Sigmoid colon (tissue), 7 donors: ENCODE measurements around the gene UFM1. TPM values are rescaled to one million over a fixed set of nuclear protein-coding genes. Genes with fewer than 3 reads are reported as not detected.

ENCODE experiments used
- DNase-seq: peaks from one replicate; pipeline ENCODE4 v3.0.0-alpha.2; 2019
- H3K27ac ChIP-seq, 4 donors: fragments of 200-600 bp; sonication (generic); one replicate each; pipeline ENCODE4 v1.5.1; 2016 to 2019; ENCODE audit warnings: mild to moderate bottlenecking in 1 of 4
- H3K27me3 ChIP-seq, 3 donors: fragments of 200-600 bp; sonication (generic); one replicate each; pipeline ENCODE4 v1.5.1; 2019; ENCODE audit warnings: mild to moderate bottlenecking in 1 of 3
- H3K36me3 ChIP-seq, 4 donors: fragments of 200-600 bp; sonication (generic); one replicate each; pipeline ENCODE4 v1.5.1; 2016 to 2019
- H3K4me1 ChIP-seq, 4 donors: fragments of 200-600 bp; sonication (generic); one replicate each; pipeline ENCODE4 v1.5.1; 2017 to 2019
- H3K4me3 ChIP-seq, 4 donors: fragments of 200-600 bp; sonication (generic); one replicate each; pipeline ENCODE4 v1.5.1; 2017 to 2019; ENCODE audit warnings: mild to moderate bottlenecking in 2 of 4, moderate library complexity in 1 of 4
- H3K9me3 ChIP-seq, 4 donors: fragments of 200-600 bp in 3 of 4; sonication (generic) in 3 of 4; one replicate each; pipeline versions ENCODE4 v1.5.1 to v1.6.1; 2013 to 2019
- CTCF ChIP-seq, 4 experiments: fragments of 450-650 bp in 3 of 4; fragments of 200-600 bp in 1 of 4; IDR thresholded peaks; one replicate each; pipeline ENCODE4 v1.5.1; 2016 to 2019; ENCODE audit warnings: antibody characterized with exemption in 4 of 4, mild to moderate bottlenecking in 3 of 4, moderate library complexity in 2 of 4
- EP300 ChIP-seq, 4 donors: sonication (generic); formaldehyde crosslinking; IDR thresholded peaks; one replicate each; pipeline ENCODE4 v1.6.1; 2017; ENCODE audit warnings: antibody characterized with exemption in 4 of 4
- POLR2A ChIP-seq, 2 donors: fragments of 450-650 bp; IDR thresholded peaks; one replicate each; pipeline ENCODE4 v1.6.1; 2016; ENCODE audit warnings: antibody characterized with exemption in 2 of 2, mild to moderate bottlenecking in 2 of 2, moderate library complexity in 2 of 2
- POLR2AphosphoS5 ChIP-seq, 4 donors: sonication (generic); formaldehyde crosslinking; IDR thresholded peaks; one replicate each; pipeline ENCODE4 v1.6.1; 2017; ENCODE audit warnings: antibody characterized with exemption in 4 of 4
- WGBS, 2 donors: extraction: QIAGEN DNeasy Blood & Tissue Kit; methylation state at CpG; one replicate each; pipeline ENCODE4 v1.1.7; 2013; 5-methylcytosine and 5-hydroxymethylcytosine counted together
- intact Hi-C: fragments of 100-400 bp; cut with DNase I; formaldehyde crosslinking; loops from one replicate; pipeline ENCODE4 v1.15.1; 2023
- polyA plus RNA-seq, 3 donors: library from polyadenylated mRNA; stranded (reverse); fragments of 200-250 nt; gene quantifications; one replicate each; pipeline ENCODE4 v1.2.3, GENCODE V29; 2013
- total RNA-seq, 4 donors: library from RNA; depleted of rRNA; stranded (reverse); fragments of >200 nt; gene quantifications; one replicate each; pipeline ENCODE4 v1.1.0, GENCODE V29; 2016
- donor health status: healthy with polysubstance abuse.
- donor health status: Bipolar disorder and iron deficiency.
- donor health status: healthy.

UFM1 gene
- total and polyA plus RNA-seq, 7 donors, result 33.9 to 60.6 (median 50.6) TPM

GRCh38 chr13:38381890-38382289 lies 32.2 kb downstream of the UFM1 start:
- 72% methylated on average over 4 of the region's 4 CpGs for WGBS, 2 donors
- Histone ChIP-seq H3K36me3 (no peaks in the 10 kb centered on the region), H3K4me1 (no peaks in the 10 kb centered on the region), H3K9me3 (no peaks in the 10 kb centered on the region), H3K4me3 (no peak overlapping the region), H3K27me3 (no peaks in the 10 kb centered on the region), H3K27ac (no peak overlapping the region)
- intact Hi-C loops, result no loop called here
- TF ChIP-seq POLR2AphosphoS5 (IDR thresholded peaks at IDR 0.05), result no peak
- no peak for TF ChIP-seq POLR2A (IDR thresholded peaks at IDR 0.05)
- no peak for TF ChIP-seq EP300 (IDR thresholded peaks at IDR 0.05)
- TF ChIP-seq CTCF (IDR thresholded peaks at IDR 0.05), result no peak
- DNase-seq, result no peak

DNA sequence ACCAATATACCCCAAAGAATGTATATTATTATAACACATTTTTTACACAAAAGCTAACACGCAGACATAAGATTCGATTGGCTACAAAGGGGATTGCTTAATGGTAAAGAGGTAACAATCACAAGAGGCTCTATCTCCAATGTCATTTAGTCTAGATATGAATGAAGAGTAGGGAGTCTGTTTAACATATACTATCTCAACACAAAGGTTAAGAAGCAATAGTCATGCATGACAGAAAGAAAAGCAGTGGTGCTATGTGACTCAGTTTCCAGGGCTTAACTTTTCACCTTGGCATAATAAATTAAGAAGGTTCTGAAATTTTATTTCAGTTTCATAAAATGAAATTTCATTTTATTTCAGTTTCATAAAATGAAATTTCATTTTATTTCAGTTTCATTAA lies 33.3 kb downstream of the UFM1 start:
- H3K27ac ChIP-seq, result no peak overlapping the region
- TF ChIP-seq POLR2A (IDR thresholded peaks at IDR 0.05) (no peak), EP300 (IDR thresholded peaks at IDR 0.05) (no peak)
- no peak for DNase-seq
- no peaks in the 10 kb centered on the region for H3K27me3 ChIP-seq
- no peak overlapping the region for H3K4me3 ChIP-seq
- H3K4me1 ChIP-seq, result no peaks in the 10 kb centered on the region
- 91 to 92% methylated on average over 2 of the region's 2 CpGs for WGBS, 2 donors
- H3K9me3 ChIP-seq, result no peaks in the 10 kb centered on the region
- H3K36me3 ChIP-seq, result no peaks in the 10 kb centered on the region
- intact Hi-C loops, result no loop called here

DNA sequence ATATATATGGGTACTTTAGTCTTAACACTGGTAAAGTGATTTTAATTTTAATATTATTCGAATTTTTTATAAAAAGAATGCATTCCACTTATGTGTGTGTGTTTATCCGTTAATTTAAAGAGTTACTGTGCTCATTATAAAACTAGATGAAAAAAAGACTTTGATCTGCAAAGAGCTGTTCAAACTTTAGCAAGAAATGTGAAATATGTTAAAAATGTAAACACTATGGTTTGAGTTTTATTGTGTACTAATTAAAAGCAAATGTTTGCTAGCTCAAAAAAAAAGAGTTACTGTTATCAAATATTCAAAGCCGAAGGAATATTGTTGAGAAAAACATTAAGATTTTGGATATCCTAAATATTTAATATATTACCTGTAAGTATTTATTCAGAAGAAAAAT lies 34.5 kb downstream of the UFM1 start:
- WGBS, 2 donors, result 42 to 67% methylated on average over 3 of the region's 3 CpGs
- H3K9me3 ChIP-seq, result no peaks in the 10 kb centered on the region
- no peak for DNase-seq
- no peaks in the 10 kb centered on the region for H3K27me3 ChIP-seq
- TF ChIP-seq POLR2A (IDR thresholded peaks at IDR 0.05), result no peak
- no peak for TF ChIP-seq EP300 (IDR thresholded peaks at IDR 0.05)
- TF ChIP-seq POLR2AphosphoS5 (IDR thresholded peaks at IDR 0.05), result no peak
- no peak for TF ChIP-seq CTCF (IDR thresholded peaks at IDR 0.05)
- H3K36me3 ChIP-seq, result no peaks in the 10 kb centered on the region
- intact Hi-C loops, result no loop called here
- H3K4me1 ChIP-seq, result no peaks in the 10 kb centered on the region
- no peak overlapping the region for H3K4me3 ChIP-seq
- no peak overlapping the region for H3K27ac ChIP-seq

- Histone ChIP-seq H3K4me1 (no peaks in the 10 kb centered on the region), H3K27me3 (no peaks in the 10 kb centered on the region), H3K9me3 (no peaks in the 10 kb centered on the region), H3K36me3 (no peaks in the 10 kb centered on the region), H3K4me3 (no peak overlapping the region), H3K27ac (no peak overlapping the region)
- WGBS, 2 donors, result 66 to 73% methylated on average over 9 of the region's 9 CpGs
- no peak for DNase-seq
- intact Hi-C loops, result no loop called here
- TF ChIP-seq POLR2A (IDR thresholded peaks at IDR 0.05) (no peak), EP300 (IDR thresholded peaks at IDR 0.05) (no peak), POLR2AphosphoS5 (IDR thresholded peaks at IDR 0.05) (no peak), CTCF (IDR thresholded peaks at IDR 0.05) (no peak)
Measured at GRCh38 chr13:38385153-38385891, 35.7 kb downstream of the UFM1 start.

DNA sequence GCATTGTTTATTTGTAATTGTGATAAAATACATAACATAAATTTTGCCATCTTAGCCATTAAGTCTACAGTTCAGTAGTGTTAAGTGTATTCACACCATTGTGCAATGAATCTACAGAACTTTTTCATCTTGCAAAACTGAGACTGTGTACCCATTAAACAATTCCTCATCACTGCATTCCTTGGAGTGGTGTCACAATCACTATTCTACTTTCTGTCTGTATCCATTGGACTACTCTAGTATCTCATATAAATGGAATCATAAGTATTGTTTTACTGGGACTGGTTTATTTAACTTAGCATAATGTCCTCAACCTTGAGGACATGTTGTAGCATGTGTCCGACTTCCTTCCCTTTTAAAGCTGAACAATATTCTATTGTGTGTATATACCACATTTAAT lies 36.8 kb downstream of the UFM1 start:
- no peaks in the 10 kb centered on the region for H3K4me1 ChIP-seq
- no peaks in the 10 kb centered on the region for H3K27me3 ChIP-seq
- no peak for DNase-seq
- intact Hi-C loops, result no loop called here
- H3K9me3 ChIP-seq, result no peaks in the 10 kb centered on the region
- no peaks in the 10 kb centered on the region for H3K36me3 ChIP-seq
- no peak overlapping the region for H3K4me3 ChIP-seq
- H3K27ac ChIP-seq, result no peak overlapping the region
- TF ChIP-seq EP300 (IDR thresholded peaks at IDR 0.05) (no peak), POLR2AphosphoS5 (IDR thresholded peaks at IDR 0.05) (no peak), POLR2A (IDR thresholded peaks at IDR 0.05) (no peak), CTCF (IDR thresholded peaks at IDR 0.05) (no peak)
- WGBS, 2 donors, result 81 to 84% methylated on average over 1 of the region's 1 CpG
